ENCODE data around the gene FIBP. TPM values are rescaled to one million over a fixed set of nuclear protein-coding genes. Genes with fewer than 3 reads are reported as not detected.
A peak's percentile ranks its signal among the peaks of the same experiment; 100 is the strongest.

The FIBP gene
- total RNA-seq, 1 experiment from 2014 or later: 93.1 TPM

GRCh38 chr11:65919573-65920371 lies 31.5 kb upstream of the FIBP start:
- peaks cover 16% of the 10 kb centered on the region for H3K4me1 Mint-ChIP-seq
- no peaks in the 10 kb centered on the region for H3K9me3 Mint-ChIP-seq
- ChIA-PET POLR2A (no interaction called here), CTCF (interaction anchor here (1.0 to 1.5 kb wide), 2 partner anchors 12 to 35 kb away, joined by 3 to 4 read pairs; no protein-coding TSS in a partner anchor)
- H3K36me3 Mint-ChIP-seq: peaks cover 12% of the 10 kb centered on the region
- no peak overlapping the region; the same call in 1 of the 2 replicates for H3K27ac Mint-ChIP-seq
- peak; percentile 48 for DNase-seq (ENCODE audit: low spot score)
- peaks cover 3% of the 10 kb centered on the region; the same call in 1 of the 2 replicates for H3K27me3 Mint-ChIP-seq (ENCODE audit: low read depth)
- no peak for TF ChIP-seq CTCF (IDR thresholded peaks at IDR 0.05)
- no peak for TF ChIP-seq EMX1 (CRISPR knock-in tag; IDR thresholded peaks at IDR 0.05)
- TF ChIP-seq FOXK1 (CRISPR knock-in tag; IDR thresholded peaks at IDR 0.05): 0 out of 2 replicates have a peak, but pooled peaks have one; percentile 9
- TF ChIP-seq TEAD4 (CRISPR knock-in tag; IDR thresholded peaks at IDR 0.05): no peak
- TF ChIP-seq FOXP4 (CRISPR knock-in tag; IDR thresholded peaks at IDR 0.05): peak; percentile 15; the same call in 1 of the 2 replicates
- TF ChIP-seq JUN (CRISPR knock-in tag; IDR thresholded peaks at IDR 0.05): no peak
- peak; percentile 16; the same call in 1 of the 2 replicates for TF ChIP-seq FOXP1 (CRISPR knock-in tag; IDR thresholded peaks at IDR 0.05; ENCODE audit: borderline replicate concordance)
- TF ChIP-seq ZNF512 (CRISPR knock-in tag; IDR thresholded peaks at IDR 0.05; ENCODE audit: borderline replicate concordance): no peak
- no peak for TF ChIP-seq ZNF532 (CRISPR knock-in tag; IDR thresholded peaks at IDR 0.05; ENCODE audit: borderline replicate concordance)
- peak overlapping the region; percentile 82 for H3K4me3 Mint-ChIP-seq
- peak; percentile 5 for ATAC-seq

GRCh38 chr11:65919141-65919572 lies 30.9 kb upstream of the FIBP start, which contains the start of gene DRAP1:
Gene DRAP1, plus strand, starts transcription at chr11:65919426. Its CDS starts 76 bp downstream, at chr11:65919502.
- POLR2A ChIA-PET: no interaction called here
- ATAC-seq: peak; percentile 90
- TF ChIP-seq ZNF263 (CRISPR knock-in tag; IDR thresholded peaks at IDR 0.05; ENCODE audit: low read depth) (0 out of 2 replicates have a peak, but pooled peaks have one; percentile 31), E2F4 (CRISPR knock-in tag; IDR thresholded peaks at IDR 0.05; ENCODE audit: borderline replicate concordance, low read depth) (no peak), ZBTB43 (CRISPR knock-in tag; IDR thresholded peaks at IDR 0.05) (no peak), ATF3 (CRISPR knock-in tag; conservative IDR thresholded peaks at IDR 0.05) (no peak), FOXJ3 (CRISPR knock-in tag; IDR thresholded peaks at IDR 0.05; ENCODE audit: borderline replicate concordance) (no peak), TCF7 (CRISPR knock-in tag; IDR thresholded peaks at IDR 0.05; ENCODE audit: low read depth) (no peak), ZNF671 (CRISPR knock-in tag; IDR thresholded peaks at IDR 0.05) (no peak), ZNF121 (CRISPR knock-in tag; IDR thresholded peaks at IDR 0.05) (no peak), NFYB (CRISPR knock-in tag; conservative IDR thresholded peaks at IDR 0.05; ENCODE audit: low read depth) (0 out of 2 replicates have a peak, but pooled peaks have one; percentile 16), SMAD4 (CRISPR knock-in tag; IDR thresholded peaks at IDR 0.05) (no peak; the same call in 1 of the 2 replicates), ESRRA (CRISPR knock-in tag; IDR thresholded peaks at IDR 0.05; ENCODE audit: borderline replicate concordance) (no peak), ZNF138 (CRISPR knock-in tag; conservative IDR thresholded peaks at IDR 0.05) (no peak)

More at GRCh38 chr11:65919141-65919572, 30.9 kb upstream of the FIBP start, which contains the start of gene DRAP1:
- Mint-ChIP-seq H3K4me1 (peaks cover 18% of the 10 kb centered on the region), H3K36me3 (peaks cover 12% of the 10 kb centered on the region), H3K4me3 (peak within 1 kb of the TSS; percentile 83), H3K9me3 (no peaks in the 10 kb centered on the region), H3K27me3 (ENCODE audit: low read depth) (peaks cover 3% of the 10 kb centered on the region; the same call in 1 of the 2 replicates), H3K27ac (peak within 1 kb of the TSS; percentile 11)
- CTCF ChIA-PET: interaction anchor here (1.0 to 2.3 kb wide), 5 partner anchors 13 to 35 kb away, joined by 3 to 23 read pairs (median 4); partner anchors contain the start of genes CCDC85B and FIBP
- peak; percentile 99 for DNase-seq (ENCODE audit: low spot score)
